ENCODE results near the gene BCAS4. TPM values are rescaled to one million over a fixed set of nuclear protein-coding genes. Genes with fewer than 3 reads are reported as not detected.

BCAS4 gene
- total RNA-seq, 4 donors from 2014 or later: 6.6 to 15.7 (median 13.1) TPM

DNA sequence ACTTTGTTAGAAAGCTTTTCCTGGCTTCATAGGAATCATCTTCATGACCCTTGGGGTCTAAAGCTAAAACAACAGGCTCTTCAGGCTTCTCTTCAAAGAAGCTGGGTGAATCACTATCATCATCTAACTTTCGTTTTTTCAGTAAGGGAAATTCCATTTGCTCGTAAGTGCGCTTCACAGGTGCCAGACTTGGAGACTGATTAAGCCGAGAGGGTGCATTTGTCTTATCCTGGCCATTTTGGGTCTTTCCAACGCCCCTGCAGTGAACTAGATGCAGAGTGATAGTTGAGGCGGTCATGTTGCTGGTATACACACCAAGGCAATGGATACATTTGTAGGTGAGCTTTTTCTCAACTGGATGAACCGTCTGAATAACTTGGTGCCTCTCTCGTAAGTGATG lies 97.5 kb downstream of the BCAS4 start:
- WGBS, 2 donors: 90 to 93% methylated on average over 8 of the region's 8 CpGs

DNA sequence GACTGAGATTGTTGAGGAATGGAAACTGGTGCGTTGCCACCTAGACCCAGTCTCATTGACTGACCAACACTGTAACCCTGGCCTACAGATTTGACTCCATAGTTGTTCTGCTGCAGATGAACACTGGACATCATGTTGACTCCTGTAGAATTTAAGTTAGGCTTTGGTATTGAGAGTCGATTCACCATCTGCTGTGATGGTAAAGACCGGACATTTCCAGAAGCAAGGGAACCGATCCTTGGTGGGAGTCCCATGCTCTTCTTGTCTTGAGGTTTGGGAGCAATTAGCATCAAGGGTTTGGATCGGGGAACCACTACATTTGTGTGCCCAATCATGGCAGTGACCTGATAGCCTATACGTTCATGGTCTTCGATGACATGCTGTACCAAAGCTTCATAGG lies 98.8 kb downstream of the BCAS4 start:
- Histone ChIP-seq H3K27me3 (no peaks in the 10 kb centered on the region), H3K4me3 (replicated peaks in 1 of 3) (no peak overlapping the region), H3K27ac (no peak overlapping the region), H3K36me3 (peaks cover 33 to 39% of the 10 kb centered on the region in 2 donors), H3K9me3 (no peaks in the 10 kb centered on the region), H3K4me1 (no peaks in the 10 kb centered on the region)
- TF ChIP-seq POLR2A (IDR thresholded peaks at IDR 0.05): no peak
- TF ChIP-seq, protein P1, sequence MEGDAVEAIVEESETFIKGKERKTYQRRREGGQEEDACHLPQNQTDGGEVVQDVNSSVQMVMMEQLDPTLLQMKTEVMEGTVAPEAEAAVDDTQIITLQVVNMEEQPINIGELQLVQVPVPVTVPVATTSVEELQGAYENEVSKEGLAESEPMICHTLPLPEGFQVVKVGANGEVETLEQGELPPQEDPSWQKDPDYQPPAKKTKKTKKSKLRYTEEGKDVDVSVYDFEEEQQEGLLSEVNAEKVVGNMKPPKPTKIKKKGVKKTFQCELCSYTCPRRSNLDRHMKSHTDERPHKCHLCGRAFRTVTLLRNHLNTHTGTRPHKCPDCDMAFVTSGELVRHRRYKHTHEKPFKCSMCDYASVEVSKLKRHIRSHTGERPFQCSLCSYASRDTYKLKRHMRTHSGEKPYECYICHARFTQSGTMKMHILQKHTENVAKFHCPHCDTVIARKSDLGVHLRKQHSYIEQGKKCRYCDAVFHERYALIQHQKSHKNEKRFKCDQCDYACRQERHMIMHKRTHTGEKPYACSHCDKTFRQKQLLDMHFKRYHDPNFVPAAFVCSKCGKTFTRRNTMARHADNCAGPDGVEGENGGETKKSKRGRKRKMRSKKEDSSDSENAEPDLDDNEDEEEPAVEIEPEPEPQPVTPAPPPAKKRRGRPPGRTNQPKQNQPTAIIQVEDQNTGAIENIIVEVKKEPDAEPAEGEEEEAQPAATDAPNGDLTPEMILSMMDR (IDR thresholded peaks at IDR 0.05): no peak
- intact Hi-C loops (cut with DNase I): no loop called here
- no peak for DNase-seq
- 96 to 100% methylated on average over 7 of the region's 7 CpGs for WGBS, 2 donors

More for the DNA sequence above, 97.5 kb downstream of the BCAS4 start:
- H3K4me1 ChIP-seq: no peaks in the 10 kb centered on the region
- no peaks in the 10 kb centered on the region for H3K27me3 ChIP-seq
- peaks cover 24 to 35% of the 10 kb centered on the region in 2 donors for H3K36me3 ChIP-seq
- no peak overlapping the region for H3K27ac ChIP-seq
- no peak for DNase-seq
- H3K9me3 ChIP-seq: no peaks in the 10 kb centered on the region
- TF ChIP-seq, protein P1 (IDR thresholded peaks at IDR 0.05): no peak
- no peak for TF ChIP-seq POLR2A (IDR thresholded peaks at IDR 0.05)
- intact Hi-C loops (cut with DNase I): no loop called here
- no peak overlapping the region for H3K4me3 ChIP-seq (replicated peaks in 1 of 3)

DNA sequence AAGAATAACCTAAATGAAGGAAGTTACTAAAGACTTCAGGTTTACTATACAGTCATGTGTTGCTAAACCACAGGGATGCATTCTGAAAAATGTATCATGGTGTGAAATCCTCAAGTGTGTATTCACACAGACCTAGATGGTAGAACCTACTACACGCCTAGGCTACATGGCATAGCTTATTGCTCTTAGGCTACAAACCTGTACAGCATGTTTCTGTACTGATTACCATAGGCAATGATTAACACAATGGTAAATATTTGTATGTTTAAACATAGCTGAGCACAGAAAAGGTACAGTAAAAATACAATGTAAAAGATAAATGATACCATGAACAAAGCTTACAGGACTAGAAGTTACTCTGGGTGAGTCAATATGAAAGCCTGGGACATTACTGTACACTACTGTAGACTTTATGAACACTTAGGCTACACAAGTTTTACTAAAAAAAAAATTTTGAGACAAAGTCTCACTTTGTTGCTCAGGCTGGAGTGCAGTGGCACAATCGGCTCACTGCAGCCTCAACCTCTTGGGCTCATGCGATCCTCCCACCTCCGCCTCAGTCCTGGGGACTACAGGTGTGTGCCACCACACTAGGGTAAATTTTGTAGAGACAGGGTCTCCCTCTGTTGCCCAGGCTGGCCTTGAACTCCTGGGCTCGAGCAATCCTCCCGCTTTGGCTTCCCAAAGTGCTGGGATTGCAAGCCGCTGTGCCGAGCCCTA lies 100.4 kb downstream of the BCAS4 start:
- no peaks in the 10 kb centered on the region for H3K27me3 ChIP-seq
- H3K4me3 ChIP-seq (replicated peaks in 1 of 3): no peak overlapping the region
- H3K9me3 ChIP-seq: no peaks in the 10 kb centered on the region
- intact Hi-C loops (cut with DNase I): no loop called here
- 94 to 97% methylated on average over 8 of the region's 8 CpGs for WGBS, 2 donors
- DNase-seq: no peak
- no peak for TF ChIP-seq POLR2A (IDR thresholded peaks at IDR 0.05)
- TF ChIP-seq, protein P1 (IDR thresholded peaks at IDR 0.05): no peak
- H3K4me1 ChIP-seq: no peaks in the 10 kb centered on the region
- H3K36me3 ChIP-seq: peaks cover 33 to 45% of the 10 kb centered on the region in 2 donors
- H3K27ac ChIP-seq: no peak overlapping the region

DNA sequence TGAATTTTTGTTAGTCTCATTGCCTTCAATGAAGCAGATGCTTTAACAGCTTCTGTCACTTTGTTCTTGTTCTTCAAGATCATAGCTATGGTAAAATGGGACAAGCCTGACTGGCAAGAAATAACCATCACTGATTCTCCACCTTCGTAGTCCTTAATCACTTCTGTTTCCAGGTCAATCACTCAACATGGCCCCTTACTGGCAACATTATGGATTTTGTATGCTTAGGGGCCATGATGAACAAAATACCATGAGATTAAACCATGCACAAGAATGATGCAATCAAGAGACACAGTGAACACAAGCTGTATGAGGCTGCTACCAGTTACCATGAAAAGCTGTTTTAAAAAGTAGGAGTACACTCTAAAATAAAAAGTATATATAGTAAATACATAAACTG lies 103.6 kb downstream of the BCAS4 start:
- H3K36me3 ChIP-seq: peaks cover 19 to 32% of the 10 kb centered on the region in 2 donors
- no peaks in the 10 kb centered on the region for H3K9me3 ChIP-seq
- intact Hi-C loops (cut with DNase I): no loop called here
- no peaks in the 10 kb centered on the region for H3K27me3 ChIP-seq
- H3K4me1 ChIP-seq: peaks cover 5 to 10% of the 10 kb centered on the region in 2 donors
- no peak for TF ChIP-seq POLR2A (IDR thresholded peaks at IDR 0.05)
- TF ChIP-seq, protein P1 (IDR thresholded peaks at IDR 0.05): no peak
- H3K27ac ChIP-seq: no peak overlapping the region
- no peak for DNase-seq
- no peak overlapping the region for H3K4me3 ChIP-seq (replicated peaks in 1 of 3)
- 100% methylated on average over 1 of the region's 1 CpG for WGBS, 2 donors

DNA sequence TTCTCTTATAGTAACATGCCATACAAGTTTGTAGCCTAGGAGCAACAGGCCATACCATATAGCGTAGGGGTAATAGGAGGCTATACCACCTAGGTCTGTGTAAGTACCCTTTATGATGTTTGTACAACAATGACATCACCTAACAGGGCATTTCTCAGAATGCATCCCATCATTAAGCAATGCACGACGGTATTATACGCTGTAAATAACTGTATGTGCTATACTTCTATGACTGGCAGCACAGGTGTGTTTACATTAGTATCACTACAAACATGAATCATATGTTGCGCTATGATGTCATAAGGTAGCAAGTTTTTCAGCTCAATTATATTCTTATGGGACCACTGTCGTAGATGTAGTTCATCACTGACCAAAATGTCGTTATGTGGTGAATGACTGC lies 105.4 kb downstream of the BCAS4 start:
- Histone ChIP-seq H3K4me3 (replicated peaks in 1 of 3) (no peak overlapping the region), H3K4me1 (peaks cover 19 to 28% of the 10 kb centered on the region in 2 donors), H3K27ac (no peak overlapping the region), H3K9me3 (no peaks in the 10 kb centered on the region), H3K36me3 (peaks cover 12 to 20% of the 10 kb centered on the region in 2 donors), H3K27me3 (no peaks in the 10 kb centered on the region)
- intact Hi-C loops (cut with DNase I): no loop called here
- no peak for DNase-seq
- no peak for TF ChIP-seq POLR2A (IDR thresholded peaks at IDR 0.05)
- WGBS, 2 donors: 96% methylated on average over 7 of the region's 7 CpGs

Data from thyroid gland (tissue), 4 donors.